Right lobe of liver (tissue), 6 donors: ENCODE results near the gene GREM2. TPM values are rescaled to one million over a fixed set of nuclear protein-coding genes. Genes with fewer than 3 reads are reported as not detected.

Source experiments
- ATAC-seq, 4 donors: fragments of 200-7000 bp; cut with Tn5 transposase; one replicate each; pipeline ENCODE4 v1.9.1; 2020; ENCODE audit warnings: mild to moderate bottlenecking in 4 of 4, moderate library complexity in 4 of 4
- DNase-seq, 3 donors: peaks; one replicate each; pipeline ENCODE4 v3.0.0-alpha.2; 2020
- H3K27ac ChIP-seq, 3 donors: fragments of 200-600 bp; one replicate each; pipeline ENCODE4 v1.8.0; 2022
- H3K27me3 ChIP-seq, 2 donors: fragments of 200-600 bp; one replicate each; pipeline ENCODE4 v1.8.0; 2022
- H3K36me3 ChIP-seq, 4 donors: fragments of 200-600 bp; sonication (generic) in 1 of 4; one replicate each; pipeline versions ENCODE4 v1.5.1 to v1.8.0; 2017 to 2022; ENCODE audit warnings: control low read depth in 1 of 4
- H3K4me1 ChIP-seq, 4 donors: fragments of 200-600 bp; sonication (generic) in 1 of 4; one replicate each; pipeline versions ENCODE4 v1.5.1 to v1.8.0; 2017 to 2022; ENCODE audit warnings: control low read depth in 1 of 4
- H3K4me3 ChIP-seq, 3 donors: fragments of 200-600 bp; one replicate each; pipeline ENCODE4 v1.8.0; 2022
- H3K9me3 ChIP-seq, 4 donors: fragments of 200-600 bp; sonication (generic) in 1 of 4; one replicate each; pipeline versions ENCODE4 v1.5.1 to v1.8.0; 2017 to 2022; ENCODE audit warnings: control low read depth in 1 of 4
- CTCF ChIP-seq, 4 donors: fragments of 200-600 bp in 3 of 4; fragments of 450-650 bp in 1 of 4; IDR thresholded peaks; one replicate each; pipeline versions ENCODE4 v1.5.1 to v1.8.0; 2016 to 2022; ENCODE audit warnings: antibody characterized with exemption in 4 of 4, mild to moderate bottlenecking in 2 of 4
- POLR2A ChIP-seq: fragments of 450-650 bp; IDR thresholded peaks from one replicate; pipeline ENCODE4 v1.6.1; 2017; ENCODE audit warnings: antibody characterized with exemption, mild to moderate bottlenecking
- WGBS: methylation state at CpG from one replicate; pipeline ENCODE4 v1.1.6; 2018; ENCODE audit warnings: low coverage, low lambda C conversion rate; ENCODE audit not compliant: insufficient coverage; ENCODE audit errors: missing lambda C conversion rate; 5-methylcytosine and 5-hydroxymethylcytosine counted together
- intact Hi-C, 2 donors: fragments of 100-400 bp; cut with DNase I; formaldehyde crosslinking; loops; one replicate each; pipeline versions ENCODE4 v1.11.2 to v1.14.1; 2022
- total RNA-seq, 6 experiments: library from RNA; depleted of rRNA in 2 of 6; stranded (reverse); fragments of >200 nt in 2 of 6; fragmentation: NEBNext Ultra II Directional in 3 of 6; extraction: Animal tissue kit (Norgen Biotek cat#: 25700) in 3 of 6; gene quantifications; one replicate each; pipeline versions ENCODE4 v1.1.0 to v1.2.4, GENCODE V29; 2016 to 2023
- donor health status: DM: no; HTN: yes; CAD: no.
- donor health status: DM: no; HTN: no; CAD: no.
- donor health status: DM: no; HTN: no; CAD: no.
- donor health status: DM: no; HTN: yes; CAD: no.
- donor health status: DM: no; HTN: yes; CAD: no.

GREM2 gene
- total RNA-seq, 6 experiments from 2014 or later, result 5.1 to 27.4 (median 12.7) TPM

DNA sequence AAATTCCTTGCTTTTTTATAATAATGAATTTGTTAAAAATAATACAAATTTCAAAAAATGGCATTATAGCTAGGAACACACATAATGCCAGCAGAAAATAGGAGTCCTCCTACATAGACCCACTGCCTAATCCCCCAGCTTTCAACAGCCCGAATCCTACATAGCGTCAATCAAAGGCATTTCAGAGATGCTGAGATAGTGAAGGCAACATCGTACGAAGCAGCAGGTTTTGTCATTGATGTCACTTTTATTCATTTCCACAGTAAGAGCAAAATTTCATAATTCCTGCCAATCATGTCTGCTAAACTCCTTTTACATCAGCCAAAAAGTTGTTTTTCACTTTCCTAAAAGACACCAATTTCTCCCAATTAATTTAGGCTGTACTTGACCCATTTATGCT lies 94.1 kb downstream of the GREM2 start:
- H3K9me3 ChIP-seq, result no peaks in the 10 kb centered on the region
- 80% methylated on average over 4 of the region's 4 CpGs for WGBS

DNA sequence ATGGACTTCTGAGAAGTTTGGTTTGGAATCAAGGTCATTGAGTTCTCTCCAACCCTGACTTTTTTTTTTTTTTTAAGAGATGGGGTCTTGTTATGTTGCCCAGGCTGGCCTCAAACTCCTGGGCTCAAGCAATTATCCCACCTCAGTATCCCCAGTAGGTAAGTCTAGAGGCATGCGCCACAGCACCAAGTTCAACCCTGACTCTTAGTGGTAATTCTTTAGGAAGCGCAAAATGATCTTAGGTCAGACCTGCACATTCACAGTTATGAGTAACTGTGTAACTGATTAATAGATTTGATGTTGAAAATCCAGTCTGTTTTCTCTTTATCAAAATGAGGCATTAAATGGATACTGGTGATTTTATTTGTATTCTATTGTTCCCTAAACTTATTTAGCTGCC lies 95.9 kb downstream of the GREM2 start:
- no peaks in the 10 kb centered on the region for H3K36me3 ChIP-seq
- 88% methylated on average over 2 of the region's 2 CpGs for WGBS
- H3K4me3 ChIP-seq, result no peak overlapping the region
- no peaks in the 10 kb centered on the region for H3K4me1 ChIP-seq
- DNase-seq (no peak), ATAC-seq (peak in 1 of 4 donors; percentile 43)
- TF ChIP-seq CTCF (IDR thresholded peaks at IDR 0.05) (no peak), POLR2A (no peak)
- no peak overlapping the region for H3K27ac ChIP-seq
- H3K27me3 ChIP-seq, result no peaks in the 10 kb centered on the region
- intact Hi-C loops, result no loop called here
- no peaks in the 10 kb centered on the region for H3K9me3 ChIP-seq

More for the DNA sequence above, 94.1 kb downstream of the GREM2 start:
- intact Hi-C loops, result no loop called here
- H3K4me1 ChIP-seq, result peaks cover 0 to 6% (median 0%) of the 10 kb centered on the region in 4 donors
- no peaks in the 10 kb centered on the region for H3K27me3 ChIP-seq
- H3K36me3 ChIP-seq, result no peaks in the 10 kb centered on the region
- H3K27ac ChIP-seq, result no peak overlapping the region
- TF ChIP-seq CTCF (IDR thresholded peaks at IDR 0.05) (no peak), POLR2A (no peak)
- ATAC-seq, result no peak
- H3K4me3 ChIP-seq, result no peak overlapping the region
- DNase-seq, result no peak

GRCh38 chr1:240515505-240515904 lies 96.5 kb downstream of the GREM2 start:
- no peak for TF ChIP-seq POLR2A
- Histone ChIP-seq H3K4me1 (no peaks in the 10 kb centered on the region), H3K36me3 (no peaks in the 10 kb centered on the region), H3K9me3 (no peaks in the 10 kb centered on the region), H3K4me3 (no peak overlapping the region), H3K27ac (no peak overlapping the region), H3K27me3 (no peaks in the 10 kb centered on the region)
- WGBS, result 57% methylated on average over 1 of the region's 1 CpG
- DNase-seq, result no peak
- no peak for ATAC-seq
- intact Hi-C loops, result no loop called here

DNA sequence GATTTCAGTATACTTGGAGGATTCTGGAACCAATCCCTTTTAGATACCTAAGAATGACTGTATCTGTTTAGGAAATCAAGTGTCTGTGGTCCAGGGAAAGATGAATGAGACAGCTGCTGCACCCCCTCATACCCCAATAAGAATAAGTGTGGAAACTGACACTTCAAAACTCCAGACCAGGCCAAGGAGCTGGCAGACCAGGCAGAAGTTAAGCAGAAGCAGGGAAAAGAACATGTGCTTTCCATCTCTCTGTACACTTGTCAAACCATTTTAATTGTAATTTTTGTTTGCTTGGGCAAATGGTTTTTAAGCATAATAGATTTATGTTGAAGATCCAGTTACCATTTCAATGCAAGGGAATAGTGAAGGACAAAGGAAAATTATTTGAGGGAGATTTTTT lies 100.2 kb downstream of the GREM2 start:
- TF ChIP-seq POLR2A, result no peak
- no peak for TF ChIP-seq CTCF (IDR thresholded peaks at IDR 0.05)
- Histone ChIP-seq H3K4me3 (no peak overlapping the region), H3K9me3 (no peaks in the 10 kb centered on the region), H3K36me3 (no peaks in the 10 kb centered on the region), H3K27ac (no peak overlapping the region), H3K27me3 (no peaks in the 10 kb centered on the region), H3K4me1 (no peaks in the 10 kb centered on the region)
- DNase-seq (no peak), ATAC-seq (no peak)
- intact Hi-C loops, result no loop called here

GRCh38 chr1:240508950-240509349 lies 103.0 kb downstream of the GREM2 start:
- ATAC-seq (peak in 1 of 4 donors; percentile 25), DNase-seq (no peak)
- Histone ChIP-seq H3K36me3 (no peaks in the 10 kb centered on the region), H3K4me1 (no peaks in the 10 kb centered on the region), H3K4me3 (no peak overlapping the region), H3K9me3 (no peaks in the 10 kb centered on the region), H3K27me3 (no peaks in the 10 kb centered on the region), H3K27ac (no peak overlapping the region)
- no peak for TF ChIP-seq CTCF (IDR thresholded peaks at IDR 0.05)
- intact Hi-C loops, result no loop called here
- WGBS, result 66% methylated on average over 2 of the region's 2 CpGs
